ENCODE measurements around the gene NAP1L5. TPM values are rescaled to one million over a fixed set of nuclear protein-coding genes. Genes with fewer than 3 reads are reported as not detected.

Gene NAP1L5
- total RNA-seq, 2 donors from 2014 or later = 1.2 to 1.5 TPM

DNA sequence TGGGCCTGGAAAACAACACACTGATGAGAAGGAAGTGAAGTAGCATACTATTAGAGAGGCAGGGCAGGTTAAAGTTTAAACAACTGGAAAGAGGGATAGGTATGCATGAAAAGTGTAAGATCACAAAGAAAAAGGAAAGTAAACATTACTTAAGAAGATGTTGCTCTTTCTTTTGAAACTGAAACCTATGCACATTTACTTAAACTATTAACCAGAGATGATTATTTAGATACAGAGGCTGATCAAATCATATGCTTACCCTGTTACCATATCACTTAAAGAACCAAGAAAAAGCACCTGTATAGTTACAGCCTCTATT lies 37.8 kb downstream of the NAP1L5 start:
- H3K9me3 ChIP-seq (ENCODE audit: control insufficient read depth, low read length) = no peaks in the 10 kb centered on the region
- Mint-ChIP-seq H3K4me3 (no peak overlapping the region), H3K36me3 (ENCODE audit: low read depth) (peaks cover 3% of the 10 kb centered on the region), H3K27me3 (ENCODE audit: insufficient read depth) (no peaks in the 10 kb centered on the region), H3K9me3 (no peaks in the 10 kb centered on the region), H3K27ac (no peak overlapping the region), H3K4me1 (peaks cover 14% of the 10 kb centered on the region)
- H3K9ac ChIP-seq (ENCODE audit: extremely low read depth, low read length, poor library complexity, severe bottlenecking) = no peak overlapping the region
- no peak overlapping the region for H3K27ac ChIP-seq (ENCODE audit: low read depth, low read length)
- H3K4me3 ChIP-seq (ENCODE audit: low read length) = no peak overlapping the region
- no peak for TF ChIP-seq CTCF (conservative IDR thresholded peaks at IDR 0.05)
- no peaks in the 10 kb centered on the region for H3K27me3 ChIP-seq (ENCODE audit: control insufficient read depth, insufficient read depth, low read length, poor library complexity, severe bottlenecking)
- H3K36me3 ChIP-seq (ENCODE audit: control insufficient read depth, insufficient read depth, low read length) = no peaks in the 10 kb centered on the region
- H3K4me1 ChIP-seq (ENCODE audit: control insufficient read depth, insufficient read depth, low read length) = no peaks in the 10 kb centered on the region
- no peak for DNase-seq

DNA sequence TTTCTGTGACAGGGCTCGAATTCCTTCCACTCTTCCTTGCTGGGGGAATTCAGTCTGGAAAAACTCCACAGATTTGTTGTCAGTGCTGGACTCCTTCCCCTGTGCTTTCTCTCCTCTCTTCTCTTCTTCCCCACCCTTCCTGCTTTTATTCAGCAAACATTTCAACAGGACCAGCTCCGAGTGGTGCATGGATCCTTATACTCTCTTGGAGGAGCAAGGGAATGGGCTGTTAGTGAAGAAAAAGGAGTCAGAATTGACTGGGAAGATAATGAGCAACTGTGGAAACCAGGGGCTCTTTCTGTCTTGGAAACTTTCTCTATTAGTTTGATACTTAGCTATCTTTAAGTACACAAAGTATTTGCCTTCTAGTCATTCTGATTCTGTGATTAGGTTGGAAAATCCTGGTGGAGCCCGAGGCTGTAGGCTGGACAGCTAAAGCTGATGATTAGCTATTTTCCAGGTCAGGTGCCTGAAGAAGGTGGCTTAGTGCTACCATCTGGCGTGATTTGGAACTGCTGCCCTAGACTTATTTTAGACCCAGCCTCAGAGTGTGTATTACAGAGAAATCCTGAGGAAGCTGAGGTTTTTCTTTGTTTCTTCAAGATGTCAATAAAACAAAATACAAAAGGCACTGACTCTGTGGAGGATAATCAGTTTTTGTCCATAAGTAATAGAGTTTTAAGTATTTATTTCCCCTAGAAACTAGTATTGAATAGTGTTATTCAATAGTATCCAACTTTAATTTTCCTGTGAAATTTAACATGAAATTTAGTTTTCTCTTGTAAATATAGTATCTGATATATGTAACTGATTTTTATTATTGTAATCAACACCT lies 38.4 kb downstream of the NAP1L5 start:
- peak; percentile 80 for DNase-seq
- TF ChIP-seq CTCF (conservative IDR thresholded peaks at IDR 0.05) = peak; percentile 90

GRCh38 chr4:88655226-88655625 lies 42.4 kb downstream of the NAP1L5 start:
- WGBS, 2 experiments (ENCODE audit: insufficient coverage in 1 of 2, insufficient read length in 1 of 2) = 88 to 98% methylated on average over 3 of the region's 3 CpGs
- peaks cover 8% of the 10 kb centered on the region for H3K4me1 Mint-ChIP-seq
- peaks cover 3% of the 10 kb centered on the region for H3K36me3 Mint-ChIP-seq (ENCODE audit: low read depth)
- Histone ChIP-seq H3K4me1 (ENCODE audit: control insufficient read depth, insufficient read depth, low read length) (no peaks in the 10 kb centered on the region), H3K4me3 (ENCODE audit: low read length) (no peak overlapping the region), H3K27ac (ENCODE audit: low read depth, low read length) (no peak overlapping the region), H3K9ac (ENCODE audit: extremely low read depth, low read length, poor library complexity, severe bottlenecking) (no peak overlapping the region), H3K36me3 (ENCODE audit: control insufficient read depth, insufficient read depth, low read length) (no peaks in the 10 kb centered on the region), H3K9me3 (ENCODE audit: control insufficient read depth, low read length) (no peaks in the 10 kb centered on the region), H3K27me3 (ENCODE audit: control insufficient read depth, insufficient read depth, low read length, poor library complexity, severe bottlenecking) (no peaks in the 10 kb centered on the region)
- H3K9me3 Mint-ChIP-seq = no peaks in the 10 kb centered on the region
- no peak overlapping the region for H3K4me3 Mint-ChIP-seq
- H3K27ac Mint-ChIP-seq = no peak overlapping the region
- H3K27me3 Mint-ChIP-seq (ENCODE audit: insufficient read depth) = no peaks in the 10 kb centered on the region
- no peak for DNase-seq
- TF ChIP-seq CTCF (conservative IDR thresholded peaks at IDR 0.05) = no peak

More for the DNA sequence above, 38.4 kb downstream of the NAP1L5 start:
- no peaks in the 10 kb centered on the region for H3K9me3 ChIP-seq (ENCODE audit: control insufficient read depth, low read length)
- no peaks in the 10 kb centered on the region for H3K36me3 ChIP-seq (ENCODE audit: control insufficient read depth, insufficient read depth, low read length)
- Mint-ChIP-seq H3K4me3 (no peak overlapping the region), H3K27me3 (ENCODE audit: insufficient read depth) (no peaks in the 10 kb centered on the region), H3K36me3 (ENCODE audit: low read depth) (peaks cover 3% of the 10 kb centered on the region), H3K9me3 (no peaks in the 10 kb centered on the region), H3K4me1 (peaks cover 11% of the 10 kb centered on the region), H3K27ac (no peak overlapping the region)
- no peaks in the 10 kb centered on the region for H3K4me1 ChIP-seq (ENCODE audit: control insufficient read depth, insufficient read depth, low read length)
- WGBS, 2 experiments (ENCODE audit: insufficient coverage in 1 of 2, insufficient read length in 1 of 2) = 52 to 64% methylated on average over 2 to 4 of the region's 4 CpGs
- no peaks in the 10 kb centered on the region for H3K27me3 ChIP-seq (ENCODE audit: control insufficient read depth, insufficient read depth, low read length, poor library complexity, severe bottlenecking)
- H3K9ac ChIP-seq (ENCODE audit: extremely low read depth, low read length, poor library complexity, severe bottlenecking) = no peak overlapping the region
- H3K4me3 ChIP-seq (ENCODE audit: low read length) = no peak overlapping the region
- no peak overlapping the region for H3K27ac ChIP-seq (ENCODE audit: low read depth, low read length)

All from endodermal cell (in vitro differentiated cells).